Fibroblast of lung (primary cell): ENCODE data around the gene OPN4. TPM values are rescaled to one million over a fixed set of nuclear protein-coding genes. Genes with fewer than 3 reads are reported as not detected.

Source experiments
- DNase-seq, 2 donors: peaks; one replicate each; pipeline versions ENCODE4 v3.0.0 to v3.0.0-alpha.2; 2010; ENCODE audit warnings: low read depth in 2 of 2
- H2AFZ ChIP-seq: 2 replicates; pipeline ENCODE4 v1.5.1; 2012; ENCODE audit warnings: low read length, control low read depth, inconsistent platforms
- H3K27ac ChIP-seq: 2 replicates; pipeline ENCODE4 v1.5.1; 2011; ENCODE audit warnings: low read length, control low read depth; ENCODE audit not compliant: insufficient read depth
- H3K27me3 ChIP-seq: 2 replicates; pipeline ENCODE4 v1.5.1; 2011; ENCODE audit warnings: mild to moderate bottlenecking, low read length; ENCODE audit not compliant: control insufficient read depth, insufficient read depth
- H3K36me3 ChIP-seq: 2 replicates; pipeline ENCODE4 v1.5.1; 2011; ENCODE audit warnings: low read length; ENCODE audit not compliant: control insufficient read depth, insufficient read depth
- H3K4me1 ChIP-seq: 2 replicates; pipeline ENCODE4 v1.5.1; 2011; ENCODE audit warnings: low read length; ENCODE audit not compliant: control insufficient read depth, insufficient read depth; ENCODE audit errors: extremely low read depth
- H3K4me2 ChIP-seq: 2 replicates; pipeline ENCODE4 v1.5.1; 2011; ENCODE audit warnings: low read length, control low read depth; ENCODE audit not compliant: insufficient read depth; ENCODE audit errors: extremely low read depth
- H3K4me3 ChIP-seq, 4 experiments: fragments of 200-600 bp in 1 of 4; sonication (generic) in 1 of 4; replicated peaks in 1 of 4; 2 replicates each; pipeline ENCODE4 v1.5.1; 2011 to 2016; ENCODE audit warnings: low read length in 4 of 4, low read depth in 3 of 4, mild to moderate bottlenecking in 3 of 4, control low read depth in 2 of 4, inconsistent platforms in 1 of 4, mixed read lengths in 1 of 4; ENCODE audit not compliant: insufficient read depth in 1 of 4; ENCODE audit errors: control extremely low read depth in 1 of 4
- H3K79me2 ChIP-seq: 2 replicates; pipeline ENCODE4 v1.5.1; 2012; ENCODE audit warnings: mild to moderate bottlenecking, low read length, inconsistent platforms; ENCODE audit not compliant: control insufficient read depth, insufficient read depth
- H3K9ac ChIP-seq: 2 replicates; pipeline ENCODE4 v1.5.1; 2011; ENCODE audit warnings: mild to moderate bottlenecking, low read length, control low read depth; ENCODE audit not compliant: insufficient read depth
- H3K9me3 ChIP-seq: 2 replicates; pipeline ENCODE4 v1.5.1; 2012; ENCODE audit warnings: low read depth, low read length; ENCODE audit not compliant: control insufficient read depth, insufficient read depth
- H4K20me1 ChIP-seq: 2 replicates; pipeline ENCODE4 v1.5.1; 2011; ENCODE audit warnings: low read length; ENCODE audit not compliant: control insufficient read depth, insufficient read depth; ENCODE audit errors: extremely low read depth
- EZH2 ChIP-seq: IDR thresholded peaks from 2 replicates; pipeline ENCODE4 v1.5.1; 2012; ENCODE audit warnings: low read length, control low read depth, mild to moderate bottlenecking; ENCODE audit errors: missing control alignments
- polyA plus RNA-seq, 2 donors: library from polyadenylated mRNA; depleted of rRNA in 1 of 2; stranded (reverse) in 1 of 2; unstranded in 1 of 2; fragments of >200 nt; gene quantifications; 2 replicates each; pipeline ENCODE4 v1.2.1, GENCODE V29; 2011 to 2012; ENCODE audit warnings: missing spikeins in 1 of 2
- total RNA-seq: library from RNA; depleted of rRNA; stranded (reverse); fragments of >200 nt; gene quantifications from 2 replicates; pipeline ENCODE4 v1.2.1, GENCODE V29; 2014
- TF ChIP-seq, protein P1 (sequence below), 2 donors: IDR thresholded peaks in 1 of 2; conservative IDR thresholded peaks in 1 of 2; 1 replicate in 1 of 2; 2 replicates in 1 of 2; pipeline ENCODE4 v1.5.1; 2011 to 2012; ENCODE audit warnings: low read length in 2 of 2, control low read depth in 1 of 2, inconsistent platforms in 1 of 2, low read depth in 1 of 2, mild to moderate bottlenecking in 1 of 2

The OPN4 gene
- total and polyA plus RNA-seq, 2 donors (not counting 1 experiment from before 2014, with no cell fraction given) = not detected

GRCh38 chr10:86655596-86655995 lies 1.2 kb downstream of the OPN4 start:
- no peaks in the 10 kb centered on the region for H3K27me3 ChIP-seq
- H3K4me1 ChIP-seq = no peaks in the 10 kb centered on the region
- H2AFZ ChIP-seq = no peak overlapping the region
- no peak overlapping the region for H3K4me2 ChIP-seq
- no peak overlapping the region for H3K9ac ChIP-seq
- no peak for DNase-seq
- H3K4me3 ChIP-seq = no peak overlapping the region
- no peaks in the 10 kb centered on the region for H3K36me3 ChIP-seq
- TF ChIP-seq, protein P1, sequence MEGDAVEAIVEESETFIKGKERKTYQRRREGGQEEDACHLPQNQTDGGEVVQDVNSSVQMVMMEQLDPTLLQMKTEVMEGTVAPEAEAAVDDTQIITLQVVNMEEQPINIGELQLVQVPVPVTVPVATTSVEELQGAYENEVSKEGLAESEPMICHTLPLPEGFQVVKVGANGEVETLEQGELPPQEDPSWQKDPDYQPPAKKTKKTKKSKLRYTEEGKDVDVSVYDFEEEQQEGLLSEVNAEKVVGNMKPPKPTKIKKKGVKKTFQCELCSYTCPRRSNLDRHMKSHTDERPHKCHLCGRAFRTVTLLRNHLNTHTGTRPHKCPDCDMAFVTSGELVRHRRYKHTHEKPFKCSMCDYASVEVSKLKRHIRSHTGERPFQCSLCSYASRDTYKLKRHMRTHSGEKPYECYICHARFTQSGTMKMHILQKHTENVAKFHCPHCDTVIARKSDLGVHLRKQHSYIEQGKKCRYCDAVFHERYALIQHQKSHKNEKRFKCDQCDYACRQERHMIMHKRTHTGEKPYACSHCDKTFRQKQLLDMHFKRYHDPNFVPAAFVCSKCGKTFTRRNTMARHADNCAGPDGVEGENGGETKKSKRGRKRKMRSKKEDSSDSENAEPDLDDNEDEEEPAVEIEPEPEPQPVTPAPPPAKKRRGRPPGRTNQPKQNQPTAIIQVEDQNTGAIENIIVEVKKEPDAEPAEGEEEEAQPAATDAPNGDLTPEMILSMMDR (conservative IDR thresholded peaks at IDR 0.05 in 1 of 2, IDR thresholded peaks at IDR 0.05 in 1 of 2; ENCODE audit: low read depth in 1 of 2, low read length in 2 of 2) = no peak
- no peak for TF ChIP-seq EZH2
- H4K20me1 ChIP-seq = no peaks in the 10 kb centered on the region
- H3K79me2 ChIP-seq = no peaks in the 10 kb centered on the region
- H3K27ac ChIP-seq = no peak overlapping the region
- H3K9me3 ChIP-seq = no peaks in the 10 kb centered on the region

DNA sequence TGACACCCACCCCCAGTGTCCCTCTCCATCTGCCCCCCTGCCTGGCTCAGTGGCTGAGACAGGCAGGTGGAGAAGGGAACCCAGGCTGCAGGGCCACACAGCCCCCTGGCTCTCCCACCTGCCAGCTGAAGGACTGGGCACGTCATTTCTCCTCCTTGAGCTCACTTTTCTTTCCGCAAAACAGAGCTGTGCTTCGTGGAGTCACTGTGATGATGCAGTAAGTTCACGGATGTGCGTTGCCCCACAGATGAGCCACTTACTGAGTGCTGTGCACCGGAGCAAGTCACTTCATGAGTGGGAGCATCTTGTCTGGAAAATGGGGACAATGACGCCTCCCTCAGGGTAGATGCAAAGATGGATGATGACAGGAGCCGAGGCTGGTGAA lies 2.7 kb downstream of the OPN4 start:
- no peaks in the 10 kb centered on the region for H3K79me2 ChIP-seq
- no peaks in the 10 kb centered on the region for H3K36me3 ChIP-seq
- H3K4me3 ChIP-seq = no peak overlapping the region
- DNase-seq = no peak
- no peaks in the 10 kb centered on the region for H3K4me1 ChIP-seq
- no peaks in the 10 kb centered on the region for H3K9me3 ChIP-seq
- no peak overlapping the region for H2AFZ ChIP-seq
- H3K4me2 ChIP-seq = no peak overlapping the region
- no peak overlapping the region for H3K27ac ChIP-seq
- no peaks in the 10 kb centered on the region for H4K20me1 ChIP-seq
- no peak for TF ChIP-seq EZH2
- TF ChIP-seq, protein P1 (conservative IDR thresholded peaks at IDR 0.05 in 1 of 2, IDR thresholded peaks at IDR 0.05 in 1 of 2; ENCODE audit: low read depth in 1 of 2, low read length in 2 of 2) = no peak
- no peak overlapping the region for H3K9ac ChIP-seq
- no peaks in the 10 kb centered on the region for H3K27me3 ChIP-seq

GRCh38 chr10:86657396-86658011 lies 3.2 kb downstream of the OPN4 start:
- Histone ChIP-seq H3K4me1 (no peaks in the 10 kb centered on the region), H3K27ac (no peak overlapping the region), H4K20me1 (no peaks in the 10 kb centered on the region), H3K4me2 (no peak overlapping the region), H3K79me2 (no peaks in the 10 kb centered on the region), H3K36me3 (no peaks in the 10 kb centered on the region), H3K9me3 (no peaks in the 10 kb centered on the region), H2AFZ (no peak overlapping the region), H3K9ac (no peak overlapping the region), H3K27me3 (no peaks in the 10 kb centered on the region), H3K4me3 (no peak overlapping the region)
- TF ChIP-seq, protein P1 (conservative IDR thresholded peaks at IDR 0.05 in 1 of 2, IDR thresholded peaks at IDR 0.05 in 1 of 2; ENCODE audit: low read depth in 1 of 2, low read length in 2 of 2) = no peak
- TF ChIP-seq EZH2 = no peak
- no peak for DNase-seq
